Measurements from ENCODE around the gene XYLT1. TPM values are rescaled to one million over a fixed set of nuclear protein-coding genes. Genes with fewer than 3 reads are reported as not detected.
A peak's percentile ranks its signal among the peaks of the same experiment; 100 is the strongest.

The XYLT1 gene
- total RNA-seq, 3 donors from 2014 or later, result 1.9 to 3.1 (median 2.3) TPM

DNA sequence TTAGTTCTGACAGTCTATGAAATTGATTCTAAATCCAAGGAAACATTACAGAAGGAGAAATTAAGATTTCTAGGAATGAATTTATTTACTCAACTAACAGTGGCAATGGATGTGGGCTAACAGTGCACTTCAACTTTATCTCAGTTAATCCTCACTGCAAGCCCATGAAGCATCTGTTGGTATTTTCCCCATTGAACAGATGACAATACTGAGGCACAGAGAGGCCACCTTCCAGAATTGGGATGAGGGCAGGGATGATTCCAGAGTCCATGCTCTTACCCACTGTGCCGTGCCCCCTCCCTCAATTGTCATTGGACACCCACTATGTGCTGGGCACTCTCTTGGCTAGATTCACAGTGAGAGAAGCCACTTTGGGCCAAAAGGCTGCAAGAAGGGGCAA is 89.0 kb downstream of the XYLT1 start:
- no peak for DNase-seq
- H3K36me3 Mint-ChIP-seq (ENCODE audit: insufficient read depth), result no peaks in the 10 kb centered on the region
- no peak overlapping the region for H3K4me3 Mint-ChIP-seq
- H3K4me1 Mint-ChIP-seq (ENCODE audit: low read depth), result peaks cover 57% of the 10 kb centered on the region
- H3K9me3 Mint-ChIP-seq, result no peaks in the 10 kb centered on the region
- ATAC-seq, result no peak
- H3K27me3 Mint-ChIP-seq (ENCODE audit: low read depth), result no peaks in the 10 kb centered on the region

GRCh38 chr16:17380613-17381012 is 90.1 kb downstream of the XYLT1 start:
- H3K36me3 Mint-ChIP-seq (ENCODE audit: insufficient read depth), result no peaks in the 10 kb centered on the region
- no peaks in the 10 kb centered on the region for H3K9me3 Mint-ChIP-seq
- H3K4me3 Mint-ChIP-seq, result no peak overlapping the region
- no peak for ATAC-seq
- no peaks in the 10 kb centered on the region for H3K27me3 Mint-ChIP-seq (ENCODE audit: low read depth)
- H3K4me1 Mint-ChIP-seq (ENCODE audit: low read depth), result peaks cover 60% of the 10 kb centered on the region
- DNase-seq, result no peak

DNA sequence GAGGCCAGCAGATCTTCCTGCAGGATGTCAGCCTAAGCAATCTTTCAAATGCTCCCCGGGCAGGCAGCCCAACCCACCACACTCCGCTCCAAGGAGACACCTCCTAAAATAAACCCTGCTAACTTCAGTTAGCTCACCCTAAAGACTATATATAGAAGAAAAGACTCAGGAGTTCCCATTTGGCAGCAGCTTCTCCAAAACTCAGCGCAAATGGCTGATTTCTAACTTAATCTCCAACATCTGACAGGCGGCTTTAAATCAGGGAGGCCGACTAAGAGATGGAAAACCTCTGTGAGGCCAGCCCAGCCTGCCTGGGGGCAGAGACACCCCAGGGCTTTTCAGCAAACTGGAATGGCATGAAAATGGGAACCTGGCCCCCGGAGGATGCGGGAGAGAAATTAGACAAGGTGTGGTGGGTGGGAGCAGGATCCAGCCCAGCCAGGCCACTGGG is 91.6 kb downstream of the XYLT1 start:
- ATAC-seq, result no peak
- H3K4me3 Mint-ChIP-seq, result no peak overlapping the region
- no peaks in the 10 kb centered on the region for H3K27me3 Mint-ChIP-seq (ENCODE audit: low read depth)
- no peak for DNase-seq
- H3K4me1 Mint-ChIP-seq (ENCODE audit: low read depth), result peaks cover 61% of the 10 kb centered on the region
- H3K9me3 Mint-ChIP-seq, result no peaks in the 10 kb centered on the region
- no peaks in the 10 kb centered on the region for H3K36me3 Mint-ChIP-seq (ENCODE audit: insufficient read depth)

GRCh38 chr16:17377360-17378324 is 93.1 kb downstream of the XYLT1 start:
- DNase-seq (no peak), ATAC-seq (no peak)
- no peaks in the 10 kb centered on the region for H3K9me3 Mint-ChIP-seq
- no peaks in the 10 kb centered on the region for H3K27me3 Mint-ChIP-seq (ENCODE audit: low read depth)
- H3K36me3 Mint-ChIP-seq (ENCODE audit: insufficient read depth), result no peaks in the 10 kb centered on the region
- H3K4me3 Mint-ChIP-seq, result no peak overlapping the region
- peaks cover 59% of the 10 kb centered on the region for H3K4me1 Mint-ChIP-seq (ENCODE audit: low read depth)

DNA sequence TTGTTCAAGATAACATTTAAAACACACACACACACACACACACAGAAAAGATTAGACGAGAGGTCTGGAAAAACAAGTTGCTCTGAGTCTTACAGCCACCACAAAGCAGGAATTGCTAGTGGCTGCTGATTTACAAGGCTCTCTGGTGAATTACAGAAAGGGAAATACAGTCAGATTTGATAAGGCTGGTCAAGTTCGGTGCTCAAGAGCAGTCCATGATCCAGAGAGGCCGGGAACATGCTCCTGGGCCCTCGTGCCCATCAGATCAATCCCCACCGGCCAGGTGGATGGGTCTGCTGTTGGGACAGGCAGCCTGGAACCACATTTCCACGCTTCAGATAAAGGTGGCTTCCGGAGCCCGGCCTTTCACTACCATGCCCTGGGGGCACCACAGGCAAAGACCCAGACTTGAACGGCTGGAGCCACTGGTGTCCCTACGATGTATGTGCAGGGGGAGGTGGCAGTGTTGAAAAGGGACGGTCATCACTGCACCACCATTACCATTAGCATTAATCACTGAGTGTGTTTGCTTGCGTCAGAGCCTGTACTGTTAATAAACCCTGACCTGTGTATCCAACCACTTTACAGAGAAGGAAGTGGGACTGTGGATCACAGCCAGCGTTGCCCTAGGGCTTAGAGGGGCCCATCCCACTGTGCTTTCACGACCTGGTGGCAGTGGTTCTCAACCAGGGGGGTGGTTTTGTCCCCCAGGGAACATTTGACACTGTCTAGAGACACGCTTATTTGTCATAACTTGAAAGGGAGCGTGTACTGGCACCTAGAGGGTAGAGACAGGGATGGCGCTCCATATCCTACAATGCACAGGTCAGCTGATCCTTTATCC is 95.1 kb downstream of the XYLT1 start:
- Mint-ChIP-seq H3K36me3 (ENCODE audit: insufficient read depth) (no peaks in the 10 kb centered on the region), H3K27me3 (ENCODE audit: low read depth) (no peaks in the 10 kb centered on the region), H3K4me1 (ENCODE audit: low read depth) (peaks cover 69% of the 10 kb centered on the region), H3K4me3 (no peak overlapping the region), H3K9me3 (no peaks in the 10 kb centered on the region)
- ATAC-seq (no peak), DNase-seq (no peak)

GRCh38 chr16:17374668-17375255 is 96.0 kb downstream of the XYLT1 start:
- ATAC-seq (peak; percentile 31 to 61), DNase-seq (no peak)
- no peaks in the 10 kb centered on the region for H3K27me3 Mint-ChIP-seq (ENCODE audit: low read depth)
- no peaks in the 10 kb centered on the region for H3K9me3 Mint-ChIP-seq
- no peaks in the 10 kb centered on the region for H3K36me3 Mint-ChIP-seq (ENCODE audit: insufficient read depth)
- no peak overlapping the region for H3K4me3 Mint-ChIP-seq
- H3K4me1 Mint-ChIP-seq (ENCODE audit: low read depth), result peaks cover 75% of the 10 kb centered on the region

DNA sequence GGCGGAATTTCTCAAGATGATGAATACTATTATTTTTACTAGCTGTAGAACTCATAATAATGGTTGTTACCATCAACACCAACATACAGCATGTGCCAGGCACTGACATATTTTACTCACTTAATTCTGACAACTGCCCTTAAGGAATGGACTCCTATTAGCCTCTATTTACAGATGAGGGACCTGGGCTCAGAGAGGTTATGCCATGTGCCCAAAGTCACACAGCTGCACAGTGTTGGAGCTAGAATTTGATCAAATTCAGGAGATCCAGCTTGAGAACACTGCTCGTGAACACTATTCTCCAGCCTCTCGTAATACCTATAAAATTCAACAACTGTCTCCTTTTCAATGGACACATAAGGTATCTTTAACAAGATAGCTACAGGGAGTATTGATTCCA is 97.2 kb downstream of the XYLT1 start:
- no peak for ATAC-seq
- Mint-ChIP-seq H3K4me3 (no peak overlapping the region), H3K4me1 (ENCODE audit: low read depth) (peaks cover 82% of the 10 kb centered on the region), H3K9me3 (no peaks in the 10 kb centered on the region), H3K36me3 (ENCODE audit: insufficient read depth) (no peaks in the 10 kb centered on the region), H3K27me3 (ENCODE audit: low read depth) (no peaks in the 10 kb centered on the region)
- DNase-seq, result no peak

DNA sequence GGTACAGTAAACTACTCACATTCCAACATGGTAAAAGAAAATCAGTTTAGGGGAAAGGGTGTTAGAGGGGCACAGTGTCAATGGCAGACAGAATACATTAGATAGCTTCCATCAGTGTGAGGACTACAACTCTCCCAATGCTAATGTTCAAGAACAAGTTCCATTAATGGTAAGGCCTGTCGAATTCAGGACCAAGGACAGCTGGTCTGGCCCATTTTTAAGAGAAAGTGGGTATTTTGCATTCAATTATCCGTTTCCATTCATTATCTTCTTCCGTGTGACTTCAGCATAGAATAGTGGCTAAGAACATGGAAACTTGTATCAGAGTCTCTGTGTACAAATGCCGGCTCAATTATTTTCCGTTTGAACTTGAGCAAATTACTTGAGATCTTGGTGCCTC is 98.4 kb downstream of the XYLT1 start:
- Mint-ChIP-seq H3K4me3 (no peak overlapping the region), H3K27me3 (ENCODE audit: low read depth) (no peaks in the 10 kb centered on the region), H3K36me3 (ENCODE audit: insufficient read depth) (no peaks in the 10 kb centered on the region), H3K9me3 (no peaks in the 10 kb centered on the region), H3K4me1 (ENCODE audit: low read depth) (peaks cover 83% of the 10 kb centered on the region)
- ATAC-seq (no peak), DNase-seq (no peak)

DNA sequence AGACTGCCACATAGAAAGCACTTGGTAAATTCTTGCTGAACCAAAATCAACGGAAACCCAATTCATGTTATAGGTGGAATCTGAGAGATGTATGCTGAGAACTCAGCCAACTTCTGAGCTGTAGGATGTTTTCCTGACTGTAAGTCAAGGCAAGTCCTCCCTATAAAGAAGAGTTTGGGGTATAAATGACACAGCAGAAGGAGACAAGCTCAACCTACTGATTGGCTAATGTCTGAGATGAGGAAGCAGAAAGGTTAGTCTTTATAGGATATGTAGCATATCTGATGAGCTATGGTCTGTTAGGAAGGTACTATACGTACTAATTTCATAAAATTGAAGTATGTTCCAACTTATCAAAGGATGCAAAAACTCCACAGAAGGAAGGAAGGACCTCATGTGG is 99.5 kb downstream of the XYLT1 start:
- H3K27me3 Mint-ChIP-seq (ENCODE audit: low read depth), result no peaks in the 10 kb centered on the region
- no peak for DNase-seq
- peak overlapping the region; percentile 9 for H3K4me3 Mint-ChIP-seq
- H3K4me1 Mint-ChIP-seq (ENCODE audit: low read depth), result peaks cover 92% of the 10 kb centered on the region
- no peaks in the 10 kb centered on the region for H3K9me3 Mint-ChIP-seq
- no peak for ATAC-seq
- no peaks in the 10 kb centered on the region for H3K36me3 Mint-ChIP-seq (ENCODE audit: insufficient read depth)

DNA sequence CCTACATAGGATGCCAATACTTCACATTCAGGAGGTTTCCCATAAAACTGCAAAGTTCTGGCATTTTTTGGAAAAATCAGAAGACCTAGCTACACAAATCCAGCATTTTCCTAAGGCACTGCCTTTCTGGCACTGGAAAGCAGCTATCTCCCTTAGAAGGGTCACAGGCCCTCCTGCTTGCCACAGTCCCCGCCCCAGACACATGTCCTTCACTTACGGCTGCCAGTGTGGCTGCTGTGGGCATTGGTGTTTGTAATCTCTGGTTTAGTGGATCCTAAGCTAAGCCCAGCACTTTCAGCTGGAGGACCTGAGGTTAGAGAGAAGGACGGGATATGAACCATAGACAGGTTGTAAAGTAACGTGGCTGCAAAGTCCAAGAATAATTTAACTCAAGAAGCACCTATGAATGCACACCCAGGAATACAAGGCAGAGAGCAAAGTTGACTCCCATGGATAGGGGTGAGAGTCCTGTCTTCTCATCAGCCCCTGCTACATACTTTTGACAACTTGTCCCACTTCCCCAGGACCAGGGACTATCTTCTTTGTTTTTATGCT is 100.0 kb downstream of the XYLT1 start:
- peak overlapping the region; percentile 9 for H3K4me3 Mint-ChIP-seq
- no peaks in the 10 kb centered on the region for H3K9me3 Mint-ChIP-seq
- peaks cover 93% of the 10 kb centered on the region for H3K4me1 Mint-ChIP-seq (ENCODE audit: low read depth)
- no peaks in the 10 kb centered on the region for H3K27me3 Mint-ChIP-seq (ENCODE audit: low read depth)
- no peaks in the 10 kb centered on the region for H3K36me3 Mint-ChIP-seq (ENCODE audit: insufficient read depth)
- ATAC-seq (no peak), DNase-seq (no peak)

DNA sequence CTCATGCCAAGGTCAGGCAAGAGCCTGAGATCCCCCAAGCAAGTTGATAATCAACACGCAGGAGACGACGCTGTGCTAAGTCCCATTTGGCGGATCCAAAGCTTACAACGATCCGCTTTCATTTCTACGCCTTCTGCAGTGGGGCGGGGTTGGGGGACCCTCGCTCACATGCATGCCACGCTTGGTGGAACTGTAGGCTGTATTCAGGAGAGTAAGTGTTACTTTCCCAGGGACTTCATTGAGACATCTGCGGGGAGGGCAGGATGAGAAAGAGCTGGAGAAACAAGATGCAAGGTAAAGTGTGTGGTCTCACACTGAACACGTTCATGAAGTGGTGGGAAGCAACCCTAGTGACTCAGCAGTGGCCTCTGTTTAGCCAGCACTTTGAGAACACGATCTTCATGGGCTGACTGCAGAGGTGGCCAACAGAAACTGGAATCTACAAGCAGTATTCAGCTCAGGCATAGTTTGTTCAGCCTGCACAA is 100.5 kb downstream of the XYLT1 start:
- no peaks in the 10 kb centered on the region for H3K9me3 Mint-ChIP-seq

DNA sequence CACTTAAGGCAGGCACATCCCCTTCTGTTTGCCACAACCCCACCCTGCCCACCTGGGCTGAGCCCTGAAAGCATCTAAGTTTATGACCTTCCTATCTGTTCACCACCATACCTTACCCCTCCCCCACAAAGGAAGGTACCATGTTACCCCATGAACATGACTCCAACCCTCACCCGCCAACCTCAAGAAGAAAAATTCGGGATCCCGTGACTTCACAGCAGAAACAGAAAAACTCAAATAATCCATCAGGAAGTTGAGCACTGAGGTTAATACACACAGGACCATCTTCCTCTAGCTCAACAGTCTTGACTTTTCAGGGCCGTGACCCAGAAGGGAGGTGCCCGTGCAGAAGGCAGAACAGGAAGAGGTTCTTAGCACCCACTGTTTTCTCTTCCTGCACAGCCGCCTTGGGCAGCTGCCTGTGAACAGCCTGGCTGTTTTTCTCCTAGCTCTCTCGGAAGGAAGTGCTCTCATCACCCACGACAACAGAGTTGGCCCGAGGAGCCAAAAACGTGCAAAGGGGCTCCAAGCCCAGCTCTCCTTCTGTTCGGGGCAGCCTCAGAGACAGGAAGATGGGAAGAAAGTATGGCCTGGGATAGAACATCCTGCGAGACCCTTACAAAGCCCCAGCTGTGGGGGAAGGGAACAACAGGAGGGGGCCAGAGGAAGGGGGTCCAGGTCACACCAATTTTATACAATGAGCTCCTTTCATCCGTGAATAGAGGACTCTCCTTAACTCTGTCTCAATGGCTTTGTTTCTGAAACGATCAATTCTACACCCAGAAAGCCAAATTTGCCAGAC is 101.1 kb downstream of the XYLT1 start:
- peak; percentile 75 to 83 for ATAC-seq
- H3K36me3 Mint-ChIP-seq (ENCODE audit: insufficient read depth), result no peaks in the 10 kb centered on the region
- no peaks in the 10 kb centered on the region for H3K27me3 Mint-ChIP-seq (ENCODE audit: low read depth)
- H3K4me3 Mint-ChIP-seq, result peak overlapping the region; percentile 89
- H3K4me1 Mint-ChIP-seq (ENCODE audit: low read depth), result peaks cover 94% of the 10 kb centered on the region
- H3K9me3 Mint-ChIP-seq, result no peaks in the 10 kb centered on the region
- peak; percentile 49 for DNase-seq

More for the DNA sequence above, 100.5 kb downstream of the XYLT1 start:
- Mint-ChIP-seq H3K36me3 (ENCODE audit: insufficient read depth) (no peaks in the 10 kb centered on the region), H3K27me3 (ENCODE audit: low read depth) (no peaks in the 10 kb centered on the region), H3K4me3 (peak overlapping the region; percentile 89), H3K4me1 (ENCODE audit: low read depth) (peaks cover 94% of the 10 kb centered on the region)
- no peak for DNase-seq
- ATAC-seq, result peak; percentile 51 to 57

DNA sequence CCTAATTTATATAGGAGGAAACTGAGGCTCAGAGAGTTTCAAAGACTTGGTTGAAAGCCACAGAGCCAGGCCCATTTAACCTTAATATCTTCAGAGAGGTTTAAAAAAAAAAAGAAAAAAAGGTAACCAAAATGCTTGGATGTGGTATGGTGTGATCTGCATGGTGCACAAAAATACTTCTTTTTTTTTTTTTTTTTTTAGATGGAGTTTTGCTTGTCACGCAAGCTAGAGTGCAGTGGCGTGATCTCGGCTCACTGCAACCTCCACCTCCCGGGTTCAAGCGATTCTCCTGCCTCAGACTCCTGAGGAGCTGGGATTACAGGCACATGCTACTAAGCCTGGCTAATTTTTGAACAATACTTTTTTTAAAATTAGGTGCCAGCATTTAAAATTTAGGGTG is 101.8 kb downstream of the XYLT1 start:
- H3K9me3 Mint-ChIP-seq, result no peaks in the 10 kb centered on the region
- H3K4me1 Mint-ChIP-seq (ENCODE audit: low read depth), result peaks cover 94% of the 10 kb centered on the region
- no peak for DNase-seq
- no peaks in the 10 kb centered on the region for H3K36me3 Mint-ChIP-seq (ENCODE audit: insufficient read depth)
- no peak for ATAC-seq
- H3K27me3 Mint-ChIP-seq (ENCODE audit: low read depth), result no peaks in the 10 kb centered on the region
- peak overlapping the region; percentile 89 for H3K4me3 Mint-ChIP-seq

All from activated T-cell treated with anti-CD3 and anti-CD28 coated beads, Interleukin-2, amount 50 U/mL, for 4 hours (primary cell).